Placental epithelial cell (primary cell): ENCODE results near the gene ZBTB42. TPM values are rescaled to one million over a fixed set of nuclear protein-coding genes. Genes with fewer than 3 reads are reported as not detected.

Source experiments
- total RNA-seq: library from RNA; depleted of rRNA; stranded (reverse); fragments of >200 nt; gene quantifications from 2 replicates; pipeline ENCODE4 v1.2.3, GENCODE V29; 2012

ZBTB42 gene
- total RNA-seq: 6.3 and 9.8 TPM in 2 replicates

GRCh38 chr14:104800771-104801519 is at the start of gene ZBTB42:
TSS of gene ZBTB42 (plus strand) at chr14:104801101. CDS start at chr14:104801198, 97 bp downstream.

GRCh38 chr14:104752735-104753527 is 48.0 kb upstream of the ZBTB42 start, which contains the start of gene SIVA1:
TSS of gene SIVA1 (plus strand) at chr14:104753147. CDS start at chr14:104753202, 55 bp downstream.

GRCh38 chr14:104794993-104795780 is 5.7 kb upstream of the ZBTB42 start, which contains the start of gene AKT1:
TSS of gene AKT1 (minus strand) at chr14:104795748. CDS start at chr14:104792643, 3,105 bp downstream.

Other genes starting within 250 kb of the ZBTB42 start
- not detected in 2 replicates for gene C14orf180, start 221.3 kb upstream of the ZBTB42 start, total RNA-seq
- not detected in 2 replicates for gene TMEM179, start 196.3 kb upstream of the ZBTB42 start, total RNA-seq
- gene INF2, start 111.5 kb upstream of the ZBTB42 start, total RNA-seq: 36.5 and 76.9 TPM in 2 replicates
- 0.33 and 5.9 TPM in 2 replicates for gene ADSS1, start 76.9 kb upstream of the ZBTB42 start, total RNA-seq
- gene SIVA1, start 48.0 kb upstream of the ZBTB42 start, total RNA-seq: 43.6 and 92.0 TPM in 2 replicates
- 147 and 182 TPM in 2 replicates for gene AKT1, start 5.4 kb upstream of the ZBTB42 start, total RNA-seq
- gene CEP170B, start 64.2 kb downstream of the ZBTB42 start, total RNA-seq: 22.0 and 34.6 TPM in 2 replicates
- under 0.01 and 0.65 TPM in 2 replicates for gene PLD4, start 123.8 kb downstream of the ZBTB42 start, total RNA-seq
- 168 and 363 TPM in 2 replicates for gene AHNAK2, start 177.3 kb downstream of the ZBTB42 start, total RNA-seq
- gene CLBA1, start 184.7 kb downstream of the ZBTB42 start, total RNA-seq: 5.5 and 9.8 TPM in 2 replicates
- 29.4 and 29.7 TPM in 2 replicates for gene CDCA4, start 220.0 kb downstream of the ZBTB42 start, total RNA-seq